Spleen (tissue), 11 donors: ENCODE results near the gene KCNAB1. TPM values are rescaled to one million over a fixed set of nuclear protein-coding genes. Genes with fewer than 3 reads are reported as not detected.

ENCODE experiments used
- DNase-seq: peaks from one replicate; pipeline ENCODE4 v3.0.0-alpha.2; 2020
- H3K27ac ChIP-seq, 8 donors: fragments of 200-600 bp; sonication (generic) in 7 of 8; 1 replicate in 4 of 8; 2 replicates in 4 of 8; pipeline versions ENCODE4 v1.5.0 to v1.8.0; 2016 to 2021; ENCODE audit warnings: inconsistent platforms in 4 of 8, mild to moderate bottlenecking in 4 of 8, moderate library complexity in 1 of 8
- H3K27me3 ChIP-seq, 7 donors: fragments of 200-600 bp; sonication (generic) in 6 of 7; replicated peaks in 1 of 7; 1 replicate in 4 of 7; 2 replicates in 3 of 7; pipeline versions ENCODE4 v1.5.0 to v1.8.0; 2016 to 2021; ENCODE audit warnings: inconsistent platforms in 3 of 7, mild to moderate bottlenecking in 1 of 7
- H3K36me3 ChIP-seq, 6 donors: fragments of 200-600 bp; sonication (generic) in 5 of 6; 1 replicate in 4 of 6; 2 replicates in 2 of 6; pipeline versions ENCODE4 v1.5.0 to v1.8.0; 2016 to 2021; ENCODE audit warnings: inconsistent platforms in 2 of 6
- H3K4me1 ChIP-seq, 6 donors: fragments of 200-600 bp; sonication (generic) in 5 of 6; 1 replicate in 3 of 6; 2 replicates in 3 of 6; pipeline versions ENCODE4 v1.5.0 to v1.8.0; 2016 to 2021; ENCODE audit warnings: inconsistent platforms in 3 of 6
- H3K4me3 ChIP-seq, 8 donors: fragments of 200-600 bp; sonication (generic) in 7 of 8; 1 replicate in 4 of 8; 2 replicates in 4 of 8; pipeline versions ENCODE4 v1.5.0 to v1.8.0; 2016 to 2021; ENCODE audit warnings: inconsistent platforms in 4 of 8, mild to moderate bottlenecking in 4 of 8, moderate library complexity in 2 of 8
- H3K9me3 ChIP-seq, 8 donors: fragments of 200-600 bp; sonication (generic) in 7 of 8; 1 replicate in 4 of 8; 2 replicates in 4 of 8; pipeline versions ENCODE4 v1.5.0 to v1.8.0; 2016 to 2021; ENCODE audit warnings: inconsistent platforms in 4 of 8
- CTCF ChIP-seq, 11 experiments: fragments of 200-600 bp in 7 of 11; fragments of 450-650 bp in 4 of 11; sonication (generic) in 4 of 11; IDR thresholded peaks in 8 of 11; conservative IDR thresholded peaks in 3 of 11; 1 replicate in 7 of 11; 2 replicates in 4 of 11; pipeline versions ENCODE4 v1.4.0 to v1.8.0; 2016 to 2021; ENCODE audit warnings: antibody characterized with exemption in 11 of 11, inconsistent platforms in 4 of 11, mild to moderate bottlenecking in 1 of 11
- POLR2A ChIP-seq, 3 donors: fragments of 450-650 bp; IDR thresholded peaks; one replicate each; pipeline ENCODE4 v1.5.1; 2017; ENCODE audit warnings: antibody characterized with exemption in 3 of 3, mild to moderate bottlenecking in 1 of 3
- POLR2AphosphoS5 ChIP-seq, 3 donors: sonication (generic); formaldehyde crosslinking; IDR thresholded peaks; one replicate each; pipeline ENCODE4 v1.5.1; 2017; ENCODE audit warnings: antibody characterized with exemption in 3 of 3
- WGBS, 5 donors: extraction: QIAGEN DNeasy Blood & Tissue Kit in 3 of 5; methylation state at CpG; one replicate each; pipeline versions ENCODE4 v1.1.5 to v1.1.7; 2013 to 2018; 5-methylcytosine and 5-hydroxymethylcytosine counted together
- intact Hi-C: fragments of 100-400 bp; cut with DNase I; formaldehyde crosslinking; loops from one replicate; pipeline ENCODE4 v1.15.0; 2023; ENCODE audit warnings: low total_unique reads
- polyA plus RNA-seq, 3 donors: library from polyadenylated mRNA; stranded (reverse); fragments of 200-250 nt; gene quantifications; one replicate each; pipeline ENCODE4 v1.2.1, GENCODE V29; 2013
- total RNA-seq, 7 donors: library from RNA; depleted of rRNA in 3 of 7; stranded (reverse); fragments of >200 nt in 3 of 7; fragmentation: NEBNext Ultra II Directional in 4 of 7; extraction: Animal tissue kit (Norgen Biotek cat#: 25700) in 4 of 7; gene quantifications; one replicate each; pipeline versions ENCODE4 v1.1.0 to v1.2.1, GENCODE V29; 2016 to 2021
- donor health status: healthy with polysubstance abuse.
- donor health status: DM: no; HTN: no; CAD: no; lungs with moderate emphysema.
- donor health status: DM: no; HTN: no; CAD: no.
- donor health status: Bipolar disorder and iron deficiency.
- donor health status: healthy.
- donor health status: DM: no; HTN: no; CAD: no.
- donor health status: DM: yes; HTN: yes; CAD: no.

KCNAB1 gene
- total and polyA plus RNA-seq, 10 donors = 0.59 to 10.5 (median 6.3) TPM

- no peaks in the 10 kb centered on the region for H3K36me3 ChIP-seq
- DNase-seq = no peak
- 86 to 97% (median 91%) methylated on average over 2 of the region's 2 CpGs for WGBS, 5 donors
- intact Hi-C loops = no loop called here
- H3K27me3 ChIP-seq = no peaks in the 10 kb centered on the region
- TF ChIP-seq CTCF (IDR thresholded peaks at IDR 0.05 in 8 of 11, conservative IDR thresholded peaks at IDR 0.05 in 3 of 11) = no peak
- no peak for TF ChIP-seq POLR2AphosphoS5 (IDR thresholded peaks at IDR 0.05)
- no peak for TF ChIP-seq POLR2A (IDR thresholded peaks at IDR 0.05)
- H3K4me3 ChIP-seq = no peak overlapping the region
- H3K27ac ChIP-seq = no peak overlapping the region
- H3K9me3 ChIP-seq = no peaks in the 10 kb centered on the region
- no peaks in the 10 kb centered on the region for H3K4me1 ChIP-seq
These were observed 232.3 kb downstream of the KCNAB1 start for GRCh38 chr3:156352728-156353127.

- H3K9me3 ChIP-seq = no peaks in the 10 kb centered on the region
- DNase-seq = no peak
- no peaks in the 10 kb centered on the region for H3K27me3 ChIP-seq
- 87 to 93% (median 89%) methylated on average over 5 of the region's 5 CpGs for WGBS, 5 donors
- no peak for TF ChIP-seq POLR2A (IDR thresholded peaks at IDR 0.05)
- TF ChIP-seq CTCF (IDR thresholded peaks at IDR 0.05 in 8 of 11, conservative IDR thresholded peaks at IDR 0.05 in 3 of 11) = no peak
- no peak for TF ChIP-seq POLR2AphosphoS5 (IDR thresholded peaks at IDR 0.05)
- H3K4me3 ChIP-seq = no peak overlapping the region
- no peak overlapping the region for H3K27ac ChIP-seq
- no peaks in the 10 kb centered on the region for H3K36me3 ChIP-seq
- no peaks in the 10 kb centered on the region for H3K4me1 ChIP-seq
- intact Hi-C loops = no loop called here
These were observed 233.2 kb downstream of the KCNAB1 start for GRCh38 chr3:156353563-156353962.

- H3K36me3 ChIP-seq = no peaks in the 10 kb centered on the region
- no peaks in the 10 kb centered on the region for H3K27me3 ChIP-seq
- TF ChIP-seq POLR2A (IDR thresholded peaks at IDR 0.05) (no peak), CTCF (IDR thresholded peaks at IDR 0.05 in 8 of 11, conservative IDR thresholded peaks at IDR 0.05 in 3 of 11) (no peak), POLR2AphosphoS5 (IDR thresholded peaks at IDR 0.05) (no peak)
- no peak overlapping the region for H3K27ac ChIP-seq
- no peaks in the 10 kb centered on the region for H3K4me1 ChIP-seq
- H3K4me3 ChIP-seq = no peak overlapping the region
- H3K9me3 ChIP-seq = no peaks in the 10 kb centered on the region
- intact Hi-C loops = no loop called here
- DNase-seq = no peak
- 60 to 75% (median 69%) methylated on average over 5 of the region's 5 CpGs for WGBS, 5 donors
These were observed 236.4 kb downstream of the KCNAB1 start for GRCh38 chr3:156356537-156357363.

- no peak for DNase-seq
- no peaks in the 10 kb centered on the region for H3K4me1 ChIP-seq
- TF ChIP-seq CTCF (IDR thresholded peaks at IDR 0.05 in 8 of 11, conservative IDR thresholded peaks at IDR 0.05 in 3 of 11) (no peak), POLR2A (IDR thresholded peaks at IDR 0.05) (no peak), POLR2AphosphoS5 (IDR thresholded peaks at IDR 0.05) (no peak)
- no peak overlapping the region for H3K27ac ChIP-seq
- no peaks in the 10 kb centered on the region for H3K36me3 ChIP-seq
- intact Hi-C loops = no loop called here
- H3K27me3 ChIP-seq = peaks cover 0 to 3% (median 0%) of the 10 kb centered on the region in 7 donors
- H3K9me3 ChIP-seq = no peaks in the 10 kb centered on the region
- no peak overlapping the region for H3K4me3 ChIP-seq
- WGBS, 5 donors = 76 to 84% (median 77%) methylated on average over 2 of the region's 2 CpGs
These were observed 237.9 kb downstream of the KCNAB1 start for GRCh38 chr3:156358232-156358631.
